HCT116 (cell line): ENCODE results near the gene FOXK1. TPM values are rescaled to one million over a fixed set of nuclear protein-coding genes. Genes with fewer than 3 reads are reported as not detected.
"Not testable (repeated sequence)": the region's sequence is repeated elsewhere in the genome, so short reads cannot be mapped to it uniquely, and the experiment has no call there.

Experiments
- ATAC-seq: fragments of 200-7000 bp; cut with Tn5 transposase; 2 replicates; pipeline ENCODE4 v1.9.1; 2020; ENCODE audit warnings: mild to moderate bottlenecking, moderate library complexity
- BruUV-seq: library from RNA; stranded (reverse); fragments of 400-500 nt; replicated peaks from 2 replicates; lab custom pipeline; 2021; lab: Mats Ljungman, UMichigan
- CTCF ChIA-PET: fragments of 300-600 bp; sonication (Branson Sonifier 250); formaldehyde crosslinking; loops from one replicate; lab custom pipeline; 2021; ENCODE audit warnings: antibody characterized with exemption; lab: Charles Lee
- POLR2A ChIA-PET: fragments of 300-600, 350-600 bp; sonication (Branson Sonifier 250); formaldehyde crosslinking; loops from one replicate; lab custom pipeline; 2021; ENCODE audit warnings: antibody characterized with exemption; lab: Charles Lee
- RAD21 ChIA-PET, 2 experiments: fragments of 300-600 bp; sonication (Branson Sonifier 250); formaldehyde crosslinking; loops; one replicate each; lab custom pipeline; 2023; ENCODE audit warnings: low total read pairs in 2 of 2; ENCODE audit not compliant: uncharacterized antibody in 2 of 2, unreplicated experiment in 2 of 2, low non-redundant PET in 1 of 2; lab: Charles Lee
- DNase-seq: peaks from one replicate; pipeline ENCODE4 v3.0.0-alpha.2; 2010; ENCODE audit warnings: low read depth, low spot score
- H2AFZ ChIP-seq: fragments of 200-600 bp; shearing (Covaris generic), sonication (generic); 2 replicates; pipeline ENCODE4 v1.6.1; 2017; ENCODE audit warnings: low read depth, mixed run types, mixed read lengths, antibody characterized with exemption, low read length; ENCODE audit not compliant: poor library complexity, severe bottlenecking
- H3K27ac ChIP-seq: 2 replicates; pipeline ENCODE4 v1.5.1; 2012; ENCODE audit warnings: low read depth, low read length
- H3K27me3 ChIP-seq: fragments of 200-600 bp; sonication (generic); 2 replicates; pipeline ENCODE4 v1.6.1; 2016; ENCODE audit warnings: mixed run types, low read length, mixed read lengths; ENCODE audit not compliant: insufficient read depth
- H3K36me3 ChIP-seq, 2 experiments: fragments of 200-500 bp in 1 of 2; fragments of 200-600 bp in 1 of 2; sonication (Bioruptor generic) in 1 of 2; sonication (generic) in 1 of 2; 2 replicates each; pipeline versions ENCODE4 v1.5.1 to v1.6.1; 2014 to 2016; ENCODE audit warnings: low read length in 2 of 2, inconsistent platforms in 1 of 2, mixed read lengths in 1 of 2, mixed run types in 1 of 2; ENCODE audit not compliant: insufficient read depth in 2 of 2, control insufficient read depth in 1 of 2
- H3K4me1 ChIP-seq, 2 experiments: fragments of 200-600 bp in 1 of 2; sonication (generic) in 1 of 2; 2 replicates each; pipeline versions ENCODE4 v1.5.1 to v1.6.1; 2012 to 2017; ENCODE audit warnings: low read length in 2 of 2, inconsistent platforms in 1 of 2, mild to moderate bottlenecking in 1 of 2, mixed read lengths in 1 of 2, mixed run types in 1 of 2, moderate library complexity in 1 of 2; ENCODE audit not compliant: insufficient read depth in 2 of 2, control insufficient read depth in 1 of 2
- H3K4me2 ChIP-seq: fragments of 200-600 bp; sonication (generic); 2 replicates; pipeline ENCODE4 v1.6.1; 2017; ENCODE audit warnings: mixed run types, low read length, mixed read lengths
- H3K4me3 ChIP-seq, 2 experiments: fragments of 200-600 bp in 1 of 2; sonication (generic) in 1 of 2; replicated peaks in 1 of 2; 2 replicates each; pipeline ENCODE4 v1.5.1; 2011 to 2016; ENCODE audit warnings: low read length in 2 of 2, control low read depth in 1 of 2, low read depth in 1 of 2, mild to moderate bottlenecking in 1 of 2, mixed read lengths in 1 of 2, mixed run types in 1 of 2
- H3K79me2 ChIP-seq: fragments of 200-600 bp; sonication (generic); 2 replicates; pipeline ENCODE4 v1.6.1; 2017; ENCODE audit warnings: mild to moderate bottlenecking, mixed run types, low read length, moderate library complexity, mixed read lengths; ENCODE audit not compliant: insufficient read depth
- H3K9ac ChIP-seq: fragments of 200-600 bp; sonication (generic); 2 replicates; pipeline ENCODE4 v1.6.1; 2016; ENCODE audit warnings: low read length, mixed read lengths
- H3K9me2 ChIP-seq: fragments of 200-600 bp; sonication (generic), shearing (Covaris generic); 2 replicates; pipeline ENCODE4 v1.6.1; 2017; ENCODE audit warnings: mixed run types, mild to moderate bottlenecking, moderate library complexity; ENCODE audit not compliant: insufficient read depth
- H3K9me3 ChIP-seq, 2 experiments: fragments of 200-500 bp in 1 of 2; fragments of 200-600 bp in 1 of 2; sonication (Bioruptor generic) in 1 of 2; sonication (generic) in 1 of 2; 2 replicates each; pipeline ENCODE4 v1.6.1; 2014 to 2017; ENCODE audit warnings: low read length in 2 of 2, mixed read lengths in 2 of 2, inconsistent platforms in 1 of 2, low read depth in 1 of 2, mild to moderate bottlenecking in 1 of 2, mixed run types in 1 of 2, moderate library complexity in 1 of 2; ENCODE audit not compliant: control insufficient read depth in 1 of 2, insufficient read depth in 1 of 2
- H4K20me1 ChIP-seq: fragments of 200-600 bp; sonication (generic), shearing (Covaris generic); 2 replicates; pipeline ENCODE4 v1.6.1; 2017; ENCODE audit warnings: mixed run types, mild to moderate bottlenecking, moderate library complexity; ENCODE audit not compliant: insufficient read depth
- CBX3 ChIP-seq: IDR thresholded peaks from 2 replicates; pipeline ENCODE4 v1.6.1; 2012; ENCODE audit warnings: low read depth
- CEBPB ChIP-seq: IDR thresholded peaks from 2 replicates; pipeline ENCODE4 v1.6.1; 2012; ENCODE audit warnings: low read depth
- EZH2phosphoT487 ChIP-seq: fragments of 200-600 bp; IDR thresholded peaks from 2 replicates; pipeline ENCODE4 v1.6.1; 2018; ENCODE audit warnings: antibody characterized with exemption, borderline replicate concordance
- FOSL1 ChIP-seq: IDR thresholded peaks from 2 replicates; pipeline ENCODE4 v1.6.1; 2012; ENCODE audit warnings: low read depth
- POLR2AphosphoS5 ChIP-seq: IDR thresholded peaks from 2 replicates; pipeline ENCODE4 v1.6.1; 2011; ENCODE audit warnings: mild to moderate bottlenecking, low read depth, low read length, moderate library complexity
- RAD21 ChIP-seq: IDR thresholded peaks from 2 replicates; pipeline ENCODE4 v1.6.1; 2012; ENCODE audit warnings: low read depth, mild to moderate bottlenecking
- SP1 ChIP-seq: IDR thresholded peaks from 2 replicates; pipeline ENCODE4 v1.6.1; 2012; ENCODE audit warnings: low read depth
- YY1 ChIP-seq: IDR thresholded peaks from 2 replicates; pipeline ENCODE4 v1.6.1; 2011; ENCODE audit warnings: low read length, low read depth, moderate library complexity, mild to moderate bottlenecking; ENCODE audit not compliant: insufficient replicate concordance; ENCODE audit errors: extremely low read depth
- ZFX ChIP-seq: fragments of 450-650 bp; IDR thresholded peaks from 2 replicates; pipeline ENCODE4 v1.6.1; 2017
- intact Hi-C: fragments of 100-400 bp; cut with micrococcal nuclease; formaldehyde crosslinking; loops from 2 replicates; pipeline ENCODE4 v1.10.0; 2022
- total RNA-seq: library from RNA; stranded (reverse); gene quantifications from one replicate; pipeline ENCODE4 v1.2.1, GENCODE V29; 2021; ENCODE audit not compliant: unreplicated experiment

FOXK1 gene
- total RNA-seq, 1 experiment from 2014 or later = 60.5 TPM

- CTCF ChIA-PET, H3K4me1 ChIP-seq, H3K4me3 ChIP-seq, POLR2A ChIA-PET, H3K27me3 ChIP-seq, H3K9ac ChIP-seq, DNase-seq, H4K20me1 ChIP-seq, H3K79me2 ChIP-seq, BruUV-seq, H3K36me3 ChIP-seq, H3K9me3 ChIP-seq, ATAC-seq, H2AFZ ChIP-seq, H3K27ac ChIP-seq, H3K9me2 ChIP-seq, RAD21 ChIA-PET, intact Hi-C loops, H3K4me2 ChIP-seq: not testable (repeated sequence)
Observed at GRCh38 chr7:4677518-4677917, 4.6 kb upstream of the FOXK1 start.

- H3K9me3 ChIP-seq = no peaks in the 10 kb centered on the region
- peaks cover 10 to 29% of the 10 kb centered on the region in 2 experiments for H3K4me1 ChIP-seq
- no peak overlapping the region for H3K4me3 ChIP-seq
- TF ChIP-seq CBX3 = no peak
- TF ChIP-seq EZH2phosphoT487 = no peak
- no peak for TF ChIP-seq RAD21
- no peak for TF ChIP-seq FOSL1
- TF ChIP-seq POLR2AphosphoS5 = no peak; the same call in 1 of the 2 replicates
- no peak for TF ChIP-seq ZFX
- TF ChIP-seq YY1 = no peak
- no peak for TF ChIP-seq SP1
- TF ChIP-seq CEBPB = no peak
- DNase-seq (no peak), ATAC-seq (no peak)
- BruUV-seq = no TSS peak
- H4K20me1 ChIP-seq = peaks cover 9% of the 10 kb centered on the region; the same call in 1 of the 2 replicates
- H3K4me2 ChIP-seq = peak overlapping the region; percentile 39; the same call in 1 of the 2 replicates
- H3K79me2 ChIP-seq = peaks cover 39% of the 10 kb centered on the region
- CTCF ChIA-PET = interaction anchor here (0.6 to 0.9 kb wide), 2 partner anchors 15 to 111 kb away, joined by 3 read pairs; no protein-coding TSS in a partner anchor
- POLR2A ChIA-PET = interaction anchor here (1.3 kb wide), 1 partner anchor 40 kb away, joined by 10 read pairs; no protein-coding TSS in a partner anchor
- H2AFZ ChIP-seq = no peak overlapping the region
- H3K36me3 ChIP-seq = peaks cover 0 to 10% of the 10 kb centered on the region in 2 experiments; a peak in 1 of 4 replicates
- no peaks in the 10 kb centered on the region for H3K27me3 ChIP-seq
- H3K9me2 ChIP-seq = no peaks in the 10 kb centered on the region
- no peak overlapping the region for H3K9ac ChIP-seq
- no peak overlapping the region for H3K27ac ChIP-seq
- RAD21 ChIA-PET = interaction anchor here (0.7 to 0.9 kb wide), 2 partner anchors 40 kb away, joined by 3 read pairs; no protein-coding TSS in a partner anchor
- intact Hi-C loops = loop anchor here (1.0 kb wide), 1 partner anchor 40 kb away; no protein-coding TSS in a partner anchor
Observed at GRCh38 chr7:4681218-4681851, 760 bp upstream of the FOXK1 start.
